PFSK-1 (cell line): ENCODE data around the gene CTCF.

ENCODE experiments used
- FOXP2 ChIP-seq: optimal IDR thresholded peaks from 2 replicates; pipeline ENCODE3; 2011; ENCODE audit warnings: borderline replicate concordance, control low read depth, inconsistent platforms; ENCODE audit not compliant: insufficient read depth; ENCODE audit errors: extremely low read length, extremely low read depth
- POLR2AphosphoS5 ChIP-seq: IDR thresholded peaks from 2 replicates; pipeline ENCODE4 v1.6.1; 2012; ENCODE audit warnings: low read depth, mild to moderate bottlenecking, control low read depth, low read length, moderate library complexity
- REST ChIP-seq, 2 experiments: IDR thresholded peaks; 2 replicates each; pipeline versions ENCODE4 v1.6.1 to v1.8.0; 2011 to 2012; ENCODE audit warnings: low read depth in 2 of 2, low read length in 2 of 2, control low read depth in 1 of 2, inconsistent platforms in 1 of 2, mild to moderate bottlenecking in 1 of 2, moderate library complexity in 1 of 2; ENCODE audit not compliant: insufficient read depth in 1 of 2
- SIN3A ChIP-seq: IDR thresholded peaks from 2 replicates; pipeline ENCODE4 v1.6.1; 2012; ENCODE audit warnings: mild to moderate bottlenecking, low read length, moderate library complexity, borderline replicate concordance; ENCODE audit not compliant: insufficient read depth
- TAF1 ChIP-seq: IDR thresholded peaks from 2 replicates; pipeline ENCODE4 v1.6.1; 2012; ENCODE audit warnings: low read length, control low read depth, borderline replicate concordance; ENCODE audit not compliant: insufficient read depth

DNA sequence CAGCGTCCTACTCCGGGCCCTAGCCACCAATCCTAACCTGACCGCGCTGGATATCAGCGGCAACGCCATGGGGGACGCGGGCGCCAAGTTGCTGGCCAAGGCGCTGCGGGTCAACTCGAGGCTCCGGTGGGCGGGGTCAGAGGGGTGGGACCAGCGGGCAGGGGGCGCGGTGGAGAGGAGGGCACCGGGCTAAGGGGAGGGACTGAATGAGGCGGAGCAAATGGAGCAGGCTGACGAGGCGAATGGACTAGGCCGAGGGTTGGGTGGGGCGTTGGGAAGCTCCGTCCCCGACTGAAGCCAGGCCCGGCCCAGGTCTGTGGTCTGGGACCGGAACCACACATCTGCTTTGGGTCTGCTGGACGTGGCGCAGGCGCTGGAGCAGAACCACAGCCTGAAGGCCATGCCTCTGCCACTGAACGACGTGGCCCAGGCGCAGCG lies 87.2 kb downstream of the CTCF start:
- TF ChIP-seq POLR2AphosphoS5 (no peak), REST (IDR thresholded peaks at IDR 0.05; ENCODE audit: insufficient read depth in 1 of 2, low read depth in 2 of 2, low read length in 2 of 2) (no peak), SIN3A (no peak), TAF1 (no peak), FOXP2 (no peak)
